ENCODE results near the gene ZC3H6.
"Not testable (repeated sequence)": the region's sequence is repeated elsewhere in the genome, so short reads cannot be mapped to it uniquely, and the experiment has no call there.

Gene ZC3H6

DNA sequence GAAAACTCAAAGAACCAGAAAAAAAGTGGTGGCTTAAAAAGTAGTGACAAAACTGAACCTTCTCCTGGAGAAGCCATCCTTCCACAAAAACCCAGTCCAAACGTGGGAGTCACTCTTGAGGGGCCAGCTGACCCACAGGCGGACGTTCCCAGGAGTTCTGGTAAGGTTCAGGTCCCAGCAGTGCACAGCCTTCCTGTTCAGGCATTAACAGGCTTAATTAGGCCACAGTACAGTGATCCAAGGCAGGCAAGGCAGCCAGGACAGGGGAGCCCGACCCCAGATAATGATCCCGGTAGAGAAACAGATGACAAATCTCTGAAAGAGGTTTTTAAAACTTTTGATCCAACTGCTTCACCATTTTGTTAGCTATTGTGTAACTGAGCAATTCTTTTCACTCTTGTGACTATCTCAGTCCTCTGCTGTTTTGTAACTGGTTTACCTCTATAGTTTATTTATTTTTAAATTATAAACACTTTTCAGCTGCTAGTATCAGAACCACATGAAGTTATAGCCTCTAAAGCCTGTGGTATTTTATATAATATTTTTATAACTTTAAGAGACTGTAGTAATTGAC is 56.8 kb downstream of the ZC3H6 start:
- no peak for DNase-seq (ENCODE audit: low read depth)

DNA sequence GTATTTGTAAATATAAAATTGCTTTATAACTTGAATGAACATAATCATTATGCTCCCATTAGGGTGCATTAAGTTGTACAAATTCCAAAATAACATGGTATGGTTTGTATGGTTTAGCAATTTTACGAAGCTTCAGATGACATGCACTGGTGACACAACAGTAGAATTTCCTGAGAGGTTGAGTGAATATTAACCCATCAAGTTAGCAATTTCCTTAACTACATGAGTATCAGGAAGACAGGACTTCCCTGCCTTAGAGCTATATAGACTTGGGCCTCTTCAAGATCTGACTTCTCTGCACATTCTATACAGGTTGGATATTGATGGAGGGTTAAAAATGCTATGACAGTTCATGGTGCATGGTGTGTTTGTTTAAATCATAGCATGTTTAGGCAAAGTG is 60.2 kb downstream of the ZC3H6 start:
- DNase-seq (ENCODE audit: low read depth) = no peak

DNA sequence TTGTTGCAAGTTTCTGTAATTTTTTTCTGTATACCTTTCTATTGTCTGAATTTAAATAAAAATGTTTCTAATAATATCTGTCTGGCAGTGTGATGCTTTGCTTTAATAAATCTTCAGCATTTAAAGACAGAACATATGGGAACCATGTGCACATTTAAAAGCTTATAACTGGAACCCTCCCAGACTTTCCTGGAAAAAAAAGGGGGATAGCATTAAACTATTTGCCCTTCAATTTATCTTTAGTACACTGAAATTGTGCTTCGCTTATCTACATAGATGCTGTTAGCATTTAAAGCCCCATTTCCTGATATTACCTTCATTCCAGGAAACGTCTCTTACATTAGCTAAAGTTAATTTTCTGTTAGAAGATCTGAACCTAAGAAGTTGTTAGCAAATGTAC is 64.6 kb downstream of the ZC3H6 start:
- DNase-seq (ENCODE audit: low read depth) = no peak

DNA sequence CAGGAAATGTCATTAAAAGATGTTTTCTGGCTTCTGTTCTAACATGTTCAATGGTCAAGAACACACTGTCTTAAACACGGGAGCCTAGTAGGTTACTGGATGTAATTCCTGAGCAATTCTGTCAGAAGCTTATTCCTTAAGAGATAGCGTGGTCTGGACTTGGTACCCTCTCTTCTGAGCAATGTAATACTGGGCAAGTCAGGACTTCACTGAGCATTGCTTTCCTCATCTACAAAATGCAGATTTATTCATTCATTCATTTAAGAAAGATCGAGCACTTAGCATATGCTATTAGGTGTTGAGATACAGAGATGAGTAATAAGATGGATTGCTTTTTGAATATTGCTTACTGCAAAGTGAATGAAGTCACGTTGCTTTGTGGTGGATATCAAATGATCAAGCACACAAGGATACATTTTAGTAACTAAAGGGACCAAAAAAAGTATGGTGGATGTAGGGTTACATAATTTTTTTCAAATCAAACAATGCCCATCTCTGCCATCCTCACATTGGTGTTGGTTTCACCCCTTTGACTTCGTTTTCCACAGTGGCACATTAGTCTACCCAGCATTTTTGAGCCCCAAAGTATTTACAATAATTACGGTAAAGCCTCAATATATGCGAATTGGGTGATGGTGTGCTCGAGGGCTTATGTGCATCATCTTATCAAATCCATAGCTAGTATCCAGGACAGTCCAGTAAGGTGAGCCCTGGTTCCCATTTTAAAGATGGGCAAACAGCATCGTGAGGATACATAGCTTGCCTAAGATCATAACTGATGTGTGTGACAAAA is 65.3 kb downstream of the ZC3H6 start:
- no peak for DNase-seq (ENCODE audit: low read depth)

DNA sequence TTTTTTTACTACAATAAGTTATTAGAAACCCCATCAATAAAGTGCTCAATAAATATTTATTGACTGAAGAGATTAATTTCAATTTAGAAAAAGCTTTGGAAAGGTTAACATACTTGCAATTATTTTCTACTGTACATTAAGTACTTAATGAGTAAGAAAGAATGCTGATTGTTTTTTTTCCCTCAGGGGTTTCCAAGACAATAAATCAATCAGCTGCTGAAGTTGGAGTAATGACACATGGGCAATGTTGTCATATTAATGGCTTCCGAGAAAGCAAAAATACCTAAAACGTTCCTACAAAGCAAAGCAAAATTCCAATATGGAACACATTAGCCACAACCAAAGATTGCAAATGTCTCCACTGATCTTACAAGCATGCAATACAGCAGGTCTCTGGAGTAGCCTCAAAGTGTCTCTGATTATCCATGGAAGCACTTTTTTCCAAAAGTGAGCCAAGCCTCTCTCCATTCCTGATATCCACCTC is 66.7 kb downstream of the ZC3H6 start:
- no peak for DNase-seq (ENCODE audit: low read depth)

DNA sequence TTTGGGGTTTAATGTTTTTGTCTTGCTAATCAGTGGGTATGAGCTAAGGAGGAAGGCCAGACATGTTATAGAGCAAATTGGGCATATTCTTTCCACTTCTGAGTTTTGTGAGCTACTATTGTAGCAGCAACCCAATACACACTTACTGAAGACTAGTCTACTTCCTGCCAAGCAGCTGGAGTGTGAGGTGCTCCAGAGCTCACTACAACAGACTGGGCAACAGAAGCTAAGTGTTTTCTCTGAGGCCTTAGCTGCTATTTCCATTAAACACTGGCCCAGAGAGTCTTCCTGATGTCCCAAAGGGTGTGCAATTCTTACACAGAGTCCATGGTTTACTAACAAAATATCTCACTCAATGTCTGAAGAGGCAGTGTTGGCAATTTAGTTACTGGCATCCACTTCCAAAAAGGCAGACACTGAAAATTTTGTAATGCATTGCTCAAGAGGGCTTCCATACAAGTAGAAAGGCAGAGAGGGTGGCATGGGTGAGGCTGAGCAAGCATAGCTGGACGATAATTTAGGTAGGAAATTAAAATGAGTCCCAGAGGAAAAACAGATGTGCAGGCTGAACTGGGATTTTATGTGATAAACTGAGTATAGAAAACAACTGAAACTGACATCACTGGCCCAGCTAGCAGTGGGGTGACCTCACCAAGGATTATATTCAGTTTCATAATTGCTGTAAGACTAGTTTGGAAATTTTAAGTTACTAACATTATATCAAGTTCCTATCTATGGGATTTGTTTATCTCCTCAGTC is 68.6 kb downstream of the ZC3H6 start:
- no peak for DNase-seq (ENCODE audit: low read depth)

DNA sequence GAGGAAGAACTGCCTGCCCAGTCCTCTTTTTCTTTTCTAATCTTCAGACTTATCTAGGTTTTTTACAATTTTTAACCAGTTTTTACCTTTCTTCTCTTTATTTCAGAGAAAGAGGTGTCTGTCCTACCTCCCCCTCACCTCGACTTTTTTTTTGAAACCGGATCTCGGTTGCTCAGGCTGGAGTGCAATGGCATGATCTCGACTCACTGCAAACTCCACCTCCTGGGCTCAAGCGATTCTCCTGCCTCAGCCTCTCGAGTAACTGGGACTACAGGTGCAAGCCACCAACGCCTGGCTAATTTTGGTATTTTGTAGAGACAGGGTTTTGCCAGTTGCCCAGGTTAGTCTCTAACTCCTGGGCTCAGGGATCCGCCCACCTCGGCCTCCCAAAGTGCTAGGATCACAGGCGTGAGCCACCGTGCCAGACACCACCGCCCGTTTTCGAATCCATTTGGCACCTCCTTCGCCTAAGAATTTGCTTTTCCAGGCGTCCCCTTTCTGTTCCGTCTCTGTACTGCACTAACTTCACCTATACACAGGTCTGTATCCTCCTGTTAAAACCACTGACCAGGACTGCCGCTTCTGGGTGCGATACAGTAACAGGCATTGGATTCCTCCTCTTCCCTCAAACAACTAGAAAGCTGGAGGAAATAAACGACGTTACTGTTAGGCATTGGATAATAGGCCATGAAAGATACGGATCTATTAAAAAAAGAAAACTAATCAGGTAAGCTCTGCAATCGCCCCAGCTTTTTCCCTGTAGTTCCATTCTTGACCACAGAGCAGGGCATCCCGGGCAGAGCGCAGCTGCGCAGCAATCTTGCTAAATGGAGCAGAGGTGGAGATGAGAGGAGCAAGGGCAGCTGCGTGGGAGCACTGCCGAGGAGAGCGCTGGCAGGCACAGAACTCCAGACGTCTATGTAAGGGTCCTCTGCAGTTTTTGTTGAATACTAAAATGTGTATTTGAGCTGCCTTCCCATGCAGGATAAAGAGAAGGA is 69.9 kb downstream of the ZC3H6 start:
- no peak for DNase-seq (ENCODE audit: low read depth)

DNA sequence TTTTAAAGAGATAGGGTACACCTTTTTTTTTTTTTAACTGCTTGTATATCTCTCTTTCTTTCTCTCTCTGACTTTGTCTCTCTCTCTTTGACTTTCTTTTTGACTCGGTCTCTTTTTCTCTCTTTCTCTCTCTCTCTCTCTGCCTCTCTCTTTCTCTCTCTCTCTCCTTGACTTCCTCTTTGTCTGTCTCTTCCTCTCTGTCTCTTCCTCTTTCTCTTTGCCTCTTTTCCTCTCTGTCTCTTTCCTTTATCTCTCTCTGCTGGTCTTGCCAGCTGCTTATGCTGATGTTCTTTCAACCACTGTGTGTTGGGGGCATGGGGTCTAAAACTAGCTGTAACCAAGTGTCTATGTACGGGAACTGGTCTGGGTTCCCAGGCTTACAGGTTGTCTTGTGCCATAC is 76.9 kb downstream of the ZC3H6 start:
- DNase-seq (ENCODE audit: low read depth) = not testable (repeated sequence)

DNA sequence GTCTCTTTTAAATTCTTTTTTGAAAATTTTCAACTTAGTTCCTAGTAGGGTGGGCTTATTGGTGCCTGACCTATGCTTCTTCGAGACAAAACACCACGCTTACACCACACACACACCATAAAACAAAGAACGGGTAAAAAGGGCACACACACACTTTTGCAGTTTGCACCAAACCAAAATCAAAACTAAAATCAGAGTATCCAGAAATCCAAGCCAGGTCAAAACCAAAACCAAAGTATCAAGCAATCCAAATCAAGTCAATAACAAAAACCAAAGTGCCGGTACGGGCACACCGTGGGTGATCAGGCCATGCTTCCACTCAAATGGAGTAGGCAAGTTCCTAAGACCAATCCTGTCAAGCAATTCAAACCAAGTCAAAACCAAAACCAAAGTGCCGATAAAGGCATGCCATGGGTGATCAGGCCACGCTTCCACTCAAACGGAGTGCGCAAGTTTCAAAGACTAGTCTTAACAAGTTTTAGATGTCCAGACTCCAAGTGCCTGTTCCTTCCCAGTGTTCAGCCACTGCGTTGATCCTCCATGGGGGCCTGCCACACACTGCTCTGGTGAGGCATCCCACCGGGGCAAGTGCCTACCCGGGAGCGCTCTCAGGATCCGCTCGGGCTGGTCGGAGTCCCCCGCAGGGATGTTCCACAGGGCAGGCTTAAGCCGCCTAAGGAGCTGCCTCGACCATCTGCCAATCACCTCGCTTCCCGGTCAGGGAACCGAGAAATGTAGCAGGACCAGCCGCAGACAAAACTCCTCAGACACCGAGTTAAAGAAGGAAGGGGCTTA is 77.6 kb downstream of the ZC3H6 start:
- DNase-seq (ENCODE audit: low read depth) = not testable (repeated sequence)

DNA sequence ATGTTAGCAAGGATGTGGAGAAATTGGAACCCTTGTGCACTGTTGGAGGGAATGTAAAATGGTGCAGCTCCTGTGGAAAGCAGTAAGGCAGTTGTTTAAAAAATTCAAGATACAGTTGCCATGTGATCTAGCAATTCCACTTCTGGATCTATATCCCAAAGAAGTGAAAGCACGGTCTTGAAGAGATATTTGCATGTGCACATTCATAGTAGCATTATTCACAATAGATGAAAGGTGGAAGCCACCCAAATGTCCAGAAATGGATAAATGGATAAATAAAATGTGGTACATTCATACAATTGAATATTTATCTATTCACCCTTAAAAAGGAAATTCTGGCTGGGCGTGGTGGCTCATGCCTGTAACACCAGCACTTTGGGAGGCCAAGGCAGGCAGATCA is 78.9 kb downstream of the ZC3H6 start:
- not testable (repeated sequence) for DNase-seq (ENCODE audit: low read depth)

DNA sequence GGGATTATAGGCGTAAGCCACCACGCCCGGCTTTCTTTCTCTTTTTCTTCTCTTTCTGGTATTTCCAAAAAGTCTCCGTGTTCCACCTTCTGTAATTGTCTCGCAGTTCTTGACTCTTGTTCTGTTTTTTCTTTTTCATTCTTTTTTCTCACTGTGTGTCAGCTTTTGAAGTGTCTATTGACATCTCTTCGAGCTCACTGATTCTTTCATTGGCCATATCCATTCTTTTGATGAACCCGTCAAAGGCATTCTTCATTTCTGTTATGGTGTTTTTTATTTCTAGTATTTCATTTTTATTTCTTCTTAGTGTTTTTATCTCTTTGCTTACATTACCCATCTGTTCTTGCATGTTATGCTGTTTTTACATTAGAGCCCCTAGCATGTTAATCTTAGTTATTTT is 84.7 kb downstream of the ZC3H6 start:
- DNase-seq (ENCODE audit: low read depth) = not testable (repeated sequence)

Data from activated T-cell treated with anti-CD3 and anti-CD28 coated beads for 24 hours (primary cell).